ENCODE results near the gene SLC1A3.
"Not testable (repeated sequence)": the region's sequence is repeated elsewhere in the genome, so short reads cannot be mapped to it uniquely, and the experiment has no call there.

SLC1A3 gene

DNA sequence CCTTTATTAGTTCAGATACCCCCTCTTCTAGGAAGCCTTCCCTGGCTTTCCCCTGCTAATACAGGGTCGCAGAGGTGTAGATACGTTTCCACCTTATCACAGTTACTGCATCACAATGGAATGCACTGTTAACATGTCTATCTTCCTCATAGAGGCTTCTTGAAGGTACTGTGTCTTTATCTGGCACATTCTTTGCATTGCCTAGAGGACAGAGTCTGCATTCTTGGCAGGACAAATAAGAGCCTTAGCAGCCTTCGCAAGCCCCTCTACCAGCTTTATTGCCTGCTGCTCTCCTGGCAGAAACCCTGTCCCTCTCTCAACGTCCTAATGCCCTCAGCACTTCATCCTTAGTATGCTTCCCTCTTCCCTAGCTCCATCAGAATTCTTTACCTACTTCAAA lies 31.6 kb downstream of the SLC1A3 start (continued):
- TF ChIP-seq ZFP30 (CRISPR knock-in tag; IDR thresholded peaks at IDR 0.05): no peak
- no peak for TF ChIP-seq ZFP3 (CRISPR knock-in tag; IDR thresholded peaks at IDR 0.05)
- TF ChIP-seq GLIS3 (CRISPR knock-in tag; IDR thresholded peaks at IDR 0.05): no peak

DNA sequence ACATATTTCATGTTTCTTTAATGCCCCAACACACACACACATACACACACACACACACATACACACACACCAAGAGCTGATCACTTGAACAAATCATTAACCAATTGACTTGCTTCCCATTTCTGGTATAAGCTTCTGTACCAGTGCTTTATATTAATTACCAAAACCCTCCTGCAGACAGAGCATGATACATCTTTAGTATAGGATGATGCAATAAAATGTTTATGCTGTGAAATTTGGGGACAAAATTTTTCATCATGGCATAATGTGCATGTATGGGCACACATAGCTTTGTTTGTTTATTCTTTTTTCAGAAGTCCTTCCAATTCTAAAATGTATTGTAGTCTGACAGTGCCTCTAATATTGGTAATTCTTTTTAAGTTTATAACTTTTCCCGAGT lies 34.5 kb downstream of the SLC1A3 start:
- no peak for TF ChIP-seq GLIS3 (CRISPR knock-in tag; IDR thresholded peaks at IDR 0.05)
- no peak for ATAC-seq

DNA sequence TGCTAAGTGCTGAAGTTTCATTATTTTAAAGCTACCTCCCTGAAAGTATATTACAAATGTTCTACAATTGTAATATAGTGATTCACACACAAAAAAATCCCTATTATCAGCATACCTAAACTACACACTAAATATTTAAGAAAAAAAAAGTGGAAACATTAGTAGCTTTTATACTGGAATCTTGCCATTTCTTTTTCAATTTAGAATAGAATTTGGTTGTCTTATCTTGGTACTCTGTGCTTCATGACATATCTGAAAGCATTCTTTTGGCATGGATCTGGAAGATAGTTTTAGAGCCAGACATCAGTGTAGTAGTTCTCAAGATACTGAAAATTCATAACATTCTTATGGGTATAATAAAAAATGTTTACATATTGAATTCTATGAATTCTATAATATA lies 35.0 kb downstream of the SLC1A3 start:
- TF ChIP-seq, protein P1, sequence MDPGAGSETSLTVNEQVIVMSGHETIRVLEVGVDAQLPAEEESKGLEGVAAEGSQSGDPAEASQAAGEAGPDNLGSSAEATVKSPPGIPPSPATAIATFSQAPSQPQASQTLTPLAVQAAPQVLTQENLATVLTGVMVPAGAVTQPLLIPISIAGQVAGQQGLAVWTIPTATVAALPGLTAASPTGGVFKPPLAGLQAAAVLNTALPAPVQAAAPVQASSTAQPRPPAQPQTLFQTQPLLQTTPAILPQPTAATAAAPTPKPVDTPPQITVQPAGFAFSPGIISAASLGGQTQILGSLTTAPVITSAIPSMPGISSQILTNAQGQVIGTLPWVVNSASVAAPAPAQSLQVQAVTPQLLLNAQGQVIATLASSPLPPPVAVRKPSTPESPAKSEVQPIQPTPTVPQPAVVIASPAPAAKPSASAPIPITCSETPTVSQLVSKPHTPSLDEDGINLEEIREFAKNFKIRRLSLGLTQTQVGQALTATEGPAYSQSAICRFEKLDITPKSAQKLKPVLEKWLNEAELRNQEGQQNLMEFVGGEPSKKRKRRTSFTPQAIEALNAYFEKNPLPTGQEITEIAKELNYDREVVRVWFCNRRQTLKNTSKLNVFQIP (CRISPR knock-in tag; IDR thresholded peaks at IDR 0.05; ENCODE audit: borderline replicate concordance, low read depth): no peak
- no peak for TF ChIP-seq RARB (CRISPR knock-in tag; IDR thresholded peaks at IDR 0.05)
- TF ChIP-seq SNAI2 (CRISPR knock-in tag; IDR thresholded peaks at IDR 0.05): no peak
- no peak for TF ChIP-seq ZFP3 (CRISPR knock-in tag; IDR thresholded peaks at IDR 0.05)
- no peak for TF ChIP-seq ZNF565 (CRISPR knock-in tag; conservative IDR thresholded peaks at IDR 0.05; ENCODE audit: low read depth)
- TF ChIP-seq PPARA (CRISPR knock-in tag; IDR thresholded peaks at IDR 0.05; ENCODE audit: borderline replicate concordance): no peak
- no peak for TF ChIP-seq ISL1 (CRISPR knock-in tag; IDR thresholded peaks at IDR 0.05)
- TF ChIP-seq GLIS3 (CRISPR knock-in tag; IDR thresholded peaks at IDR 0.05): no peak
- no peak for TF ChIP-seq TOX (CRISPR knock-in tag; IDR thresholded peaks at IDR 0.05; ENCODE audit: borderline replicate concordance)
- no peak for TF ChIP-seq ZNF8 (CRISPR knock-in tag; IDR thresholded peaks at IDR 0.05)
- no peak for TF ChIP-seq CSRNP3 (CRISPR knock-in tag; IDR thresholded peaks at IDR 0.05)
- no peak for TF ChIP-seq CREB5 (CRISPR knock-in tag; IDR thresholded peaks at IDR 0.05; ENCODE audit: low read depth)
- TF ChIP-seq TCF4 (CRISPR knock-in tag; IDR thresholded peaks at IDR 0.05; ENCODE audit: borderline replicate concordance): no peak
- TF ChIP-seq ZNF70 (CRISPR knock-in tag; IDR thresholded peaks at IDR 0.05): no peak
- TF ChIP-seq ARNTL (CRISPR knock-in tag; IDR thresholded peaks at IDR 0.05; ENCODE audit: borderline replicate concordance, low read depth): no peak
- no peak for ATAC-seq

GRCh38 chr5:36642089-36642488 lies 35.7 kb downstream of the SLC1A3 start:
- TF ChIP-seq OSR1 (CRISPR knock-in tag; IDR thresholded peaks at IDR 0.05) (no peak), ZNF565 (CRISPR knock-in tag; conservative IDR thresholded peaks at IDR 0.05; ENCODE audit: low read depth) (no peak), ZNF8 (CRISPR knock-in tag; IDR thresholded peaks at IDR 0.05) (no peak)
- TF ChIP-seq, protein P2, sequence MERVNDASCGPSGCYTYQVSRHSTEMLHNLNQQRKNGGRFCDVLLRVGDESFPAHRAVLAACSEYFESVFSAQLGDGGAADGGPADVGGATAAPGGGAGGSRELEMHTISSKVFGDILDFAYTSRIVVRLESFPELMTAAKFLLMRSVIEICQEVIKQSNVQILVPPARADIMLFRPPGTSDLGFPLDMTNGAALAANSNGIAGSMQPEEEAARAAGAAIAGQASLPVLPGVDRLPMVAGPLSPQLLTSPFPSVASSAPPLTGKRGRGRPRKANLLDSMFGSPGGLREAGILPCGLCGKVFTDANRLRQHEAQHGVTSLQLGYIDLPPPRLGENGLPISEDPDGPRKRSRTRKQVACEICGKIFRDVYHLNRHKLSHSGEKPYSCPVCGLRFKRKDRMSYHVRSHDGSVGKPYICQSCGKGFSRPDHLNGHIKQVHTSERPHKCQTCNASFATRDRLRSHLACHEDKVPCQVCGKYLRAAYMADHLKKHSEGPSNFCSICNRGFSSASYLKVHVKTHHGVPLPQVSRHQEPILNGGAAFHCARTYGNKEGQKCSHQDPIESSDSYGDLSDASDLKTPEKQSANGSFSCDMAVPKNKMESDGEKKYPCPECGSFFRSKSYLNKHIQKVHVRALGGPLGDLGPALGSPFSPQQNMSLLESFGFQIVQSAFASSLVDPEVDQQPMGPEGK (CRISPR knock-in tag; IDR thresholded peaks at IDR 0.05; ENCODE audit: borderline replicate concordance): no peak
- ATAC-seq: no peak

- ATAC-seq: no peak
- no peak for TF ChIP-seq ISL1 (CRISPR knock-in tag; IDR thresholded peaks at IDR 0.05)
- no peak for TF ChIP-seq CSDC2 (CRISPR knock-in tag; IDR thresholded peaks at IDR 0.05)
- TF ChIP-seq, protein P2 (CRISPR knock-in tag; IDR thresholded peaks at IDR 0.05; ENCODE audit: borderline replicate concordance): no peak
- TF ChIP-seq GLIS3 (CRISPR knock-in tag; IDR thresholded peaks at IDR 0.05): no peak
- TF ChIP-seq, protein P1 (CRISPR knock-in tag; IDR thresholded peaks at IDR 0.05; ENCODE audit: borderline replicate concordance, low read depth): no peak
- TF ChIP-seq TCF4 (CRISPR knock-in tag; IDR thresholded peaks at IDR 0.05; ENCODE audit: borderline replicate concordance): no peak
- TF ChIP-seq SNAI2 (CRISPR knock-in tag; IDR thresholded peaks at IDR 0.05): no peak
- TF ChIP-seq ZFP3 (CRISPR knock-in tag; IDR thresholded peaks at IDR 0.05): no peak
- TF ChIP-seq CSRNP3 (CRISPR knock-in tag; IDR thresholded peaks at IDR 0.05): no peak
These were observed 36.8 kb downstream of the SLC1A3 start for GRCh38 chr5:36643162-36643561.

DNA sequence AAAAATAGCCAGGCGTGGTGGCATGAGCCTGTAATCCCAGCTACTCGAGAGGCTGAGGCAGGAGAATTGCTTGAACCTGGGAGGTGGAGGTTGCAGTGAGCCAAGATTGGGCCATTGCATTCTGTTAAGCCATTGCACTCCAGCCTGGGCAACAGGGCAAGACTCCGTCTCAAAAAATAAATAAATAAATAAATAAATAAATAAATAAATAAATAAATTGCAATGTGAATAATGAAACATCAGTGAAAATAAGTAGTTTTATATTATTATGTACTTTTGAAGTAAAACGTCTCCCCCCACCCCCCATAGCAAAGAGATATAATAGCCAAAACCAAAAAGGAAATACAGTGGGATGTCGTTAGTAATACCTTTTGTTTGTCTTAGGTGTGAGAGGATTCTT lies 37.4 kb downstream of the SLC1A3 start:
- ATAC-seq: not testable (repeated sequence)

Data from SK-N-SH treated with all-trans-retinoic acid at 6 μM for 48 hours (cell line).